Liver (tissue), 9 donors: ENCODE results near the gene PRDM2. TPM values are rescaled to one million over a fixed set of nuclear protein-coding genes. Genes with fewer than 3 reads are reported as not detected.

ENCODE experiments used
- DNase-seq: peaks from one replicate; pipeline ENCODE4 v3.0.0-alpha.2; 2017; ENCODE audit warnings: low spot score
- H3K27ac ChIP-seq, 2 donors: one replicate each; pipeline ENCODE4 v1.7.0; 2013; ENCODE audit warnings: inconsistent platforms in 2 of 2, low read length in 2 of 2, control low read depth in 1 of 2, low read depth in 1 of 2, mild to moderate bottlenecking in 1 of 2
- H3K27me3 ChIP-seq, 4 donors: one replicate each; pipeline versions ENCODE4 v1.6.1 to v1.7.0; 2013; ENCODE audit warnings: low read length in 3 of 4, inconsistent platforms in 1 of 4, mild to moderate bottlenecking in 1 of 4, moderate library complexity in 1 of 4; ENCODE audit not compliant: control insufficient read depth in 4 of 4, insufficient read depth in 4 of 4
- H3K36me3 ChIP-seq, 4 donors: one replicate each; pipeline versions ENCODE4 v1.6.1 to v1.7.0; 2013; ENCODE audit warnings: low read length in 3 of 4, mild to moderate bottlenecking in 3 of 4, low read depth in 1 of 4, moderate library complexity in 1 of 4; ENCODE audit not compliant: control insufficient read depth in 4 of 4, insufficient read depth in 3 of 4
- H3K4me1 ChIP-seq, 4 donors: one replicate each; pipeline versions ENCODE4 v1.6.1 to v1.7.0; 2013; ENCODE audit warnings: low read length in 3 of 4, mild to moderate bottlenecking in 3 of 4, moderate library complexity in 1 of 4; ENCODE audit not compliant: control insufficient read depth in 4 of 4, insufficient read depth in 4 of 4
- H3K4me3 ChIP-seq, 3 donors: one replicate each; pipeline versions ENCODE4 v1.6.1 to v1.7.0; 2013; ENCODE audit warnings: low read length in 3 of 3, control low read depth in 1 of 3, low read depth in 1 of 3, mild to moderate bottlenecking in 1 of 3
- H3K9ac ChIP-seq, 2 donors: one replicate each; pipeline ENCODE4 v1.7.0; 2013; ENCODE audit warnings: low read length in 2 of 2, mild to moderate bottlenecking in 2 of 2, moderate library complexity in 2 of 2, control low read depth in 1 of 2, low read depth in 1 of 2
- H3K9me3 ChIP-seq, 4 donors: one replicate each; pipeline versions ENCODE4 v1.6.1 to v1.7.0; 2013; ENCODE audit warnings: low read length in 3 of 4; ENCODE audit not compliant: control insufficient read depth in 4 of 4
- EGR1 ChIP-seq, 2 donors: IDR thresholded peaks; 2 replicates each; pipeline ENCODE4 v1.6.1; 2016 to 2018; ENCODE audit warnings: antibody characterized with exemption in 2 of 2, low read depth in 2 of 2
- FOXA1 ChIP-seq: IDR thresholded peaks from 2 replicates; pipeline ENCODE4 v1.6.1; 2016; ENCODE audit warnings: antibody characterized with exemption
- FOXA2 ChIP-seq: IDR thresholded peaks from 2 replicates; pipeline ENCODE4 v1.6.1; 2016; ENCODE audit warnings: antibody characterized with exemption
- HNF4A ChIP-seq, 2 donors: conservative IDR thresholded peaks; 2 replicates each; pipeline ENCODE4 v1.6.1; 2016; ENCODE audit warnings: antibody characterized with exemption in 2 of 2, mild to moderate bottlenecking in 2 of 2
- JUND ChIP-seq, 2 donors: IDR thresholded peaks; 2 replicates each; pipeline ENCODE4 v1.6.1; 2016; ENCODE audit warnings: antibody characterized with exemption in 2 of 2
- NR2F2 ChIP-seq: IDR thresholded peaks from 2 replicates; pipeline ENCODE4 v1.6.1; 2016; ENCODE audit warnings: antibody characterized with exemption
- RXRA ChIP-seq, 2 donors: IDR thresholded peaks; 2 replicates each; pipeline ENCODE4 v1.6.1; 2017 to 2018; ENCODE audit warnings: antibody characterized with exemption in 2 of 2, mild to moderate bottlenecking in 1 of 2
- SP1 ChIP-seq: IDR thresholded peaks from 2 replicates; pipeline ENCODE4 v1.6.1; 2018; ENCODE audit warnings: antibody characterized with exemption, mild to moderate bottlenecking
- TAF1 ChIP-seq: conservative IDR thresholded peaks from 2 replicates; pipeline ENCODE4 v1.6.1; 2016; ENCODE audit warnings: antibody characterized with exemption, mild to moderate bottlenecking
- YY1 ChIP-seq: IDR thresholded peaks from 2 replicates; pipeline ENCODE4 v1.6.1; 2016; ENCODE audit warnings: antibody characterized with exemption, mild to moderate bottlenecking
- WGBS: extraction: QIAGEN DNeasy Blood & Tissue Kit; methylation state at CpG from one replicate; pipeline ENCODE4 v1.1.7; 2013; 5-methylcytosine and 5-hydroxymethylcytosine counted together
- polyA plus RNA-seq, 2 donors: library from polyadenylated mRNA; stranded (reverse) in 1 of 2; unstranded in 1 of 2; fragments of 200-250 nt in 1 of 2; fragments of >200 nt in 1 of 2; fragmentation: Nextera tagmentation in 1 of 2; extraction: Ambion mirVana in 1 of 2; gene quantifications; one replicate each; pipeline versions ENCODE4 v1.2.1 to v1.2.3, GENCODE V29; 2013 to 2015
- total RNA-seq, 2 donors: library from RNA; depleted of rRNA; stranded (reverse); fragments of >200 nt; gene quantifications; one replicate each; pipeline ENCODE4 v1.2.3, GENCODE V29; 2014
- TF ChIP-seq, protein P1 (sequence below): fragments of 150-350 bp; IDR thresholded peaks from 2 replicates; pipeline ENCODE4 v1.5.1; 2017; ENCODE audit warnings: improper control_type of control experiment, low read depth, low read length; ENCODE audit not compliant: missing input control
- TF ChIP-seq, protein P2 (sequence below): IDR thresholded peaks from 2 replicates; pipeline ENCODE4 v1.6.1; 2016; ENCODE audit warnings: antibody characterized with exemption, mild to moderate bottlenecking
- TF ChIP-seq, protein P3 (sequence below): IDR thresholded peaks from 2 replicates; pipeline ENCODE4 v1.6.1; 2016; ENCODE audit warnings: antibody characterized with exemption
- donor health status: healthy.
- donor health status: healthy.
- donor health status: healthy.
- donor health status: healthy.
- donor health status: healthy.

Gene PRDM2
- total and polyA plus RNA-seq, 4 donors: 4.5 to 13.9 (median 7.9) TPM

DNA sequence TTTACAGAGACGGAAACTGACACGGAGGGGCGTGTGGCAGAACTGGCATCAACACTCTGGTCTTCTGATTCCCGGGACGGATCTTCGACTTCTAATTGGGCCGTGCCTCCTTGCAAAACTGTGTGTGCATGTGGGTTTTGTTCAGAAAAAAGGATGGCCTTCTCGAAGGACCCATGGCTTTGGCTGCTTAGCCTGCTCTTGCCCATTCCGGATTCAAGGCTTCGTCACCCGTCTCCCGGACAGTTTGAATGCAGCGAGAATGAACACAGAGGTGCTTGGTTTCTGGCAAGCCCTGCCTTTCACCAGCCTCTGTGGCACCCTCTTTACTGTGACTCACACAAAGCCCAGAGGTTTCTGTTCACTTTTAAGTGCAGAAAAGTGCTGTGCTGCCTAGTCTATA lies 120.1 kb downstream of the PRDM2 start:
- no peak for DNase-seq
- no peak for TF ChIP-seq SP1
- no peak for TF ChIP-seq RXRA (IDR thresholded peaks at IDR 0.05)
- no peak for TF ChIP-seq FOXA1
- TF ChIP-seq, protein P1, sequence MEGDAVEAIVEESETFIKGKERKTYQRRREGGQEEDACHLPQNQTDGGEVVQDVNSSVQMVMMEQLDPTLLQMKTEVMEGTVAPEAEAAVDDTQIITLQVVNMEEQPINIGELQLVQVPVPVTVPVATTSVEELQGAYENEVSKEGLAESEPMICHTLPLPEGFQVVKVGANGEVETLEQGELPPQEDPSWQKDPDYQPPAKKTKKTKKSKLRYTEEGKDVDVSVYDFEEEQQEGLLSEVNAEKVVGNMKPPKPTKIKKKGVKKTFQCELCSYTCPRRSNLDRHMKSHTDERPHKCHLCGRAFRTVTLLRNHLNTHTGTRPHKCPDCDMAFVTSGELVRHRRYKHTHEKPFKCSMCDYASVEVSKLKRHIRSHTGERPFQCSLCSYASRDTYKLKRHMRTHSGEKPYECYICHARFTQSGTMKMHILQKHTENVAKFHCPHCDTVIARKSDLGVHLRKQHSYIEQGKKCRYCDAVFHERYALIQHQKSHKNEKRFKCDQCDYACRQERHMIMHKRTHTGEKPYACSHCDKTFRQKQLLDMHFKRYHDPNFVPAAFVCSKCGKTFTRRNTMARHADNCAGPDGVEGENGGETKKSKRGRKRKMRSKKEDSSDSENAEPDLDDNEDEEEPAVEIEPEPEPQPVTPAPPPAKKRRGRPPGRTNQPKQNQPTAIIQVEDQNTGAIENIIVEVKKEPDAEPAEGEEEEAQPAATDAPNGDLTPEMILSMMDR: no peak
- TF ChIP-seq YY1: no peak
- no peak for TF ChIP-seq TAF1
- no peak for TF ChIP-seq HNF4A (conservative IDR thresholded peaks at IDR 0.05)
- TF ChIP-seq, protein P2, sequence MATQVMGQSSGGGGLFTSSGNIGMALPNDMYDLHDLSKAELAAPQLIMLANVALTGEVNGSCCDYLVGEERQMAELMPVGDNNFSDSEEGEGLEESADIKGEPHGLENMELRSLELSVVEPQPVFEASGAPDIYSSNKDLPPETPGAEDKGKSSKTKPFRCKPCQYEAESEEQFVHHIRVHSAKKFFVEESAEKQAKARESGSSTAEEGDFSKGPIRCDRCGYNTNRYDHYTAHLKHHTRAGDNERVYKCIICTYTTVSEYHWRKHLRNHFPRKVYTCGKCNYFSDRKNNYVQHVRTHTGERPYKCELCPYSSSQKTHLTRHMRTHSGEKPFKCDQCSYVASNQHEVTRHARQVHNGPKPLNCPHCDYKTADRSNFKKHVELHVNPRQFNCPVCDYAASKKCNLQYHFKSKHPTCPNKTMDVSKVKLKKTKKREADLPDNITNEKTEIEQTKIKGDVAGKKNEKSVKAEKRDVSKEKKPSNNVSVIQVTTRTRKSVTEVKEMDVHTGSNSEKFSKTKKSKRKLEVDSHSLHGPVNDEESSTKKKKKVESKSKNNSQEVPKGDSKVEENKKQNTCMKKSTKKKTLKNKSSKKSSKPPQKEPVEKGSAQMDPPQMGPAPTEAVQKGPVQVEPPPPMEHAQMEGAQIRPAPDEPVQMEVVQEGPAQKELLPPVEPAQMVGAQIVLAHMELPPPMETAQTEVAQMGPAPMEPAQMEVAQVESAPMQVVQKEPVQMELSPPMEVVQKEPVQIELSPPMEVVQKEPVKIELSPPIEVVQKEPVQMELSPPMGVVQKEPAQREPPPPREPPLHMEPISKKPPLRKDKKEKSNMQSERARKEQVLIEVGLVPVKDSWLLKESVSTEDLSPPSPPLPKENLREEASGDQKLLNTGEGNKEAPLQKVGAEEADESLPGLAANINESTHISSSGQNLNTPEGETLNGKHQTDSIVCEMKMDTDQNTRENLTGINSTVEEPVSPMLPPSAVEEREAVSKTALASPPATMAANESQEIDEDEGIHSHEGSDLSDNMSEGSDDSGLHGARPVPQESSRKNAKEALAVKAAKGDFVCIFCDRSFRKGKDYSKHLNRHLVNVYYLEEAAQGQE: no peak
- H3K36me3 ChIP-seq: peaks cover 0 to 9% (median 5%) of the 10 kb centered on the region in 4 donors
- H3K27me3 ChIP-seq: no peaks in the 10 kb centered on the region
- no peak overlapping the region for H3K4me3 ChIP-seq
- no peaks in the 10 kb centered on the region for H3K4me1 ChIP-seq
- no peak overlapping the region for H3K9ac ChIP-seq
- no peaks in the 10 kb centered on the region for H3K9me3 ChIP-seq
- 95% methylated on average over 13 of the region's 13 CpGs for WGBS
- no peak overlapping the region for H3K27ac ChIP-seq

DNA sequence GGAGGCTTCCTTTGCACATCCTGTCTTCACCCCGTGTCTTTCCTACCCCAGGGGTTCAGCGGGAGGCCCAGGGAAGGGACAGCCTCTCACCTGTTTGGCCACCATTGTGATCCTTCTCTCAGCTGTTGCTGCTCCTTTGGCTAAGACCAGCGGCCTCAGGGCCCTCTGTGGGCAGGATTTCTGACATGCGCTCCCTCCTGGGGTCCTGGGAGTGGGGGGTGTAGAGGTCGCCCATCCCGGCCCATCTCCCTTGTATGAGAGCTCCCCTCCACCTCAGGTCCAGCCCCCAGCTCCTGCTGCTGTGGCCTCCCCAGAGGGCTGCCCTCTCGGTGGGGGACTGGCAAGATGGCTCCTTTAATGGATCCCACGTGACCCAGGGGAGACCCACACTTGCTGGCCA lies 120.5 kb downstream of the PRDM2 start:
- Histone ChIP-seq H3K4me1 (no peaks in the 10 kb centered on the region), H3K27ac (no peak overlapping the region), H3K27me3 (no peaks in the 10 kb centered on the region), H3K9me3 (no peaks in the 10 kb centered on the region), H3K36me3 (peaks cover 0 to 9% (median 5%) of the 10 kb centered on the region in 4 donors), H3K9ac (no peak overlapping the region), H3K4me3 (no peak overlapping the region)
- no peak for DNase-seq
- TF ChIP-seq NR2F2 (no peak), FOXA1 (no peak)
- WGBS: 92% methylated on average over 8 of the region's 8 CpGs

DNA sequence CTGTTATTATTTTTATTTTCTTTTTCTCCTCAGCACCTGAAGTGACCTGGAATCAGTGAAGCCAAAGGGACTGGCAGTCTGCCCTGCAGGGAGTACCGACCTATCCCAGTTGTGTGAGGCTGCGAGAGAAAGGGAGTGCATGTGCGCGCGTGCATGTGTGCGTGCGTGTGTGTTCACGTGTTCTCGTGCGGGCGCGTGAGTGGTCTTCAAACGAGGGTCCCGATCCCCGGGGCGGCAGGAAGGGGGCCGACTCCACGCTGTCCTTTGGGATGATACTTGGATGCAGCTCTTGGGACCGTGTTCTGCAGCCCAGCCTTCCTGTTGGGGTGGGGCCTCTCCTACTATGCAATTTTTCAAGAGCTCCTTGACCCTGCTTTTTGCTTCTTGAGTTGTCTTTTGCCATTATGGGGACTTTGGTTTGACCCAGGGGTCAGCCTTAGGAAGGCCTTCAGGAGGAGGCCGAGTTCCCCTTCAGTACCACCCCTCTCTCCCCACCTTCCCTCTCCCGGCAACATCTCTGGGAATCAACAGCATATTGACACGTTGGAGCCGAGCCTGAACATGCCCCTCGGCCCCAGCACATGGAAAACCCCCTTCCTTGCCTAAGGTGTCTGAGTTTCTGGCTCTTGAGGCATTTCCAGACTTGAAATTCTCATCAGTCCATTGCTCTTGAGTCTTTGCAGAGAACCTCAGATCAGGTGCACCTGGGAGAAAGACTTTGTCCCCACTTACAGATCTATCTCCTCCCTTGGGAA lies 123.3 kb downstream of the PRDM2 start:
- Histone ChIP-seq H3K36me3 (peaks cover 0 to 9% (median 4%) of the 10 kb centered on the region in 4 donors), H3K4me3 (no peak overlapping the region), H3K27ac (no peak overlapping the region), H3K9me3 (no peaks in the 10 kb centered on the region), H3K27me3 (no peaks in the 10 kb centered on the region), H3K9ac (no peak overlapping the region), H3K4me1 (peaks cover 0 to 5% (median 2%) of the 10 kb centered on the region in 4 donors)
- WGBS: 96% methylated on average over 24 of the region's 24 CpGs
- no peak for DNase-seq
- TF ChIP-seq, protein P1: no peak
- TF ChIP-seq FOXA1 (no peak), JUND (IDR thresholded peaks at IDR 0.05) (no peak), EGR1 (IDR thresholded peaks at IDR 0.05; ENCODE audit: low read depth in 2 of 2) (no peak), FOXA2 (no peak), NR2F2 (no peak)
- TF ChIP-seq, protein P3, sequence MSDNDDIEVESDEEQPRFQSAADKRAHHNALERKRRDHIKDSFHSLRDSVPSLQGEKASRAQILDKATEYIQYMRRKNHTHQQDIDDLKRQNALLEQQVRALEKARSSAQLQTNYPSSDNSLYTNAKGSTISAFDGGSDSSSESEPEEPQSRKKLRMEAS: no peak
- TF ChIP-seq, protein P2: no peak
